Panc1 (cell line): ENCODE measurements around the gene SUGCT. TPM values are rescaled to one million over a fixed set of nuclear protein-coding genes. Genes with fewer than 3 reads are reported as not detected.

Source experiments
- ATAC-seq: fragments of 200-7000 bp; cut with Tn5 transposase; 2 replicates; pipeline ENCODE4 v1.9.1; 2020; ENCODE audit warnings: mild to moderate bottlenecking, moderate library complexity
- BruUV-seq: library from RNA; stranded (reverse); fragments of 400-500 nt; replicated peaks from 2 replicates; lab custom pipeline; 2021; lab: Mats Ljungman, UMichigan
- CTCF ChIA-PET: fragments of 300-600 bp; sonication (Branson Sonifier 250); formaldehyde crosslinking; loops from one replicate; lab custom pipeline; 2022; ENCODE audit warnings: antibody characterized with exemption; lab: Charles Lee
- POLR2A ChIA-PET: fragments of 300-600 bp; sonication (Branson Sonifier 250); formaldehyde crosslinking; loops from one replicate; lab custom pipeline; 2022; ENCODE audit warnings: antibody characterized with exemption; lab: Charles Lee
- DNase-seq: peaks from one replicate; pipeline ENCODE4 v3.0.0-alpha.2; 2010; ENCODE audit warnings: low read depth, low spot score
- H3K27ac ChIP-seq: 2 replicates; pipeline ENCODE4 v1.5.1; 2011; ENCODE audit warnings: mild to moderate bottlenecking, low read length, inconsistent platforms
- H3K27me3 ChIP-seq: fragments of 200-500 bp; sonication (Bioruptor generic); 2 replicates; pipeline ENCODE4 v1.6.0; 2014; ENCODE audit warnings: low read length, inconsistent platforms; ENCODE audit not compliant: control insufficient read depth, insufficient read depth
- H3K36me3 ChIP-seq: fragments of 200-500 bp; sonication (Bioruptor generic); 2 replicates; pipeline ENCODE4 v1.5.1; 2014; ENCODE audit warnings: inconsistent platforms, mild to moderate bottlenecking, low read length, moderate library complexity; ENCODE audit not compliant: control insufficient read depth, insufficient read depth
- H3K4me1 ChIP-seq: 2 replicates; pipeline ENCODE4 v1.5.1; 2011; ENCODE audit warnings: inconsistent platforms, mild to moderate bottlenecking, low read length, moderate library complexity; ENCODE audit not compliant: control insufficient read depth, insufficient read depth
- H3K4me3 ChIP-seq, 2 experiments: 2 replicates each; pipeline ENCODE4 v1.5.1; 2011 to 2012; ENCODE audit warnings: low read depth in 2 of 2, low read length in 2 of 2, mild to moderate bottlenecking in 2 of 2, inconsistent platforms in 1 of 2, moderate library complexity in 1 of 2
- H3K9me3 ChIP-seq: fragments of 200-500 bp; sonication (Bioruptor generic); 2 replicates; pipeline ENCODE4 v1.5.1; 2014; ENCODE audit warnings: low read depth, mild to moderate bottlenecking, inconsistent platforms, low read length, moderate library complexity; ENCODE audit not compliant: control insufficient read depth, insufficient read depth
- POLR2AphosphoS5 ChIP-seq: IDR thresholded peaks from 2 replicates; pipeline ENCODE4 v1.6.1; 2012; ENCODE audit warnings: mild to moderate bottlenecking, low read depth, low read length, moderate library complexity
- REST ChIP-seq, 2 experiments: IDR thresholded peaks; 2 replicates each; pipeline ENCODE4 v1.6.1; 2011 to 2012; ENCODE audit warnings: low read depth in 2 of 2, control low read depth in 1 of 2, low read length in 1 of 2, mild to moderate bottlenecking in 1 of 2, moderate library complexity in 1 of 2; ENCODE audit not compliant: insufficient read depth in 1 of 2
- SIN3A ChIP-seq: IDR thresholded peaks from 2 replicates; pipeline ENCODE4 v1.6.1; 2012; ENCODE audit warnings: low read depth, mild to moderate bottlenecking, low read length, moderate library complexity, borderline replicate concordance; ENCODE audit not compliant: insufficient read depth
- TCF7L2 ChIP-seq: IDR thresholded peaks from 2 replicates; pipeline ENCODE4 v1.6.1; 2011; ENCODE audit warnings: mild to moderate bottlenecking, low read depth, low read length, inconsistent platforms
- in situ Hi-C: cut with HindIII; loops from 2 replicates; pipeline ENCODE4 v1.10.0; 2016; ENCODE audit warnings: low sequenced_read_pairs, low pct_unique_long_range_greater_than_20kb
- intact Hi-C: fragments of 100-400 bp; cut with micrococcal nuclease; formaldehyde crosslinking; loops from one replicate; pipeline ENCODE4 v1.10.0; 2022; ENCODE audit not compliant: unreplicated experiment
- total RNA-seq: library from RNA; stranded (reverse); gene quantifications from one replicate; pipeline ENCODE4 v1.2.1, GENCODE V29; 2021; ENCODE audit not compliant: unreplicated experiment
- TF ChIP-seq, protein P1 (sequence below): fragments of 450-650 bp; IDR thresholded peaks from 2 replicates; pipeline ENCODE4 v1.5.1; 2017; ENCODE audit warnings: mild to moderate bottlenecking

The SUGCT gene
- total RNA-seq, 1 experiment from 2014 or later: 3.1 TPM

GRCh38 chr7:40437498-40437897 is 302.7 kb downstream of the SUGCT start:
- no peak for TF ChIP-seq POLR2AphosphoS5
- TF ChIP-seq SIN3A: no peak
- no peak for TF ChIP-seq TCF7L2
- TF ChIP-seq REST (IDR thresholded peaks at IDR 0.05; ENCODE audit: insufficient read depth in 1 of 2, low read depth in 2 of 2, low read length in 1 of 2): no peak
- TF ChIP-seq, protein P1, sequence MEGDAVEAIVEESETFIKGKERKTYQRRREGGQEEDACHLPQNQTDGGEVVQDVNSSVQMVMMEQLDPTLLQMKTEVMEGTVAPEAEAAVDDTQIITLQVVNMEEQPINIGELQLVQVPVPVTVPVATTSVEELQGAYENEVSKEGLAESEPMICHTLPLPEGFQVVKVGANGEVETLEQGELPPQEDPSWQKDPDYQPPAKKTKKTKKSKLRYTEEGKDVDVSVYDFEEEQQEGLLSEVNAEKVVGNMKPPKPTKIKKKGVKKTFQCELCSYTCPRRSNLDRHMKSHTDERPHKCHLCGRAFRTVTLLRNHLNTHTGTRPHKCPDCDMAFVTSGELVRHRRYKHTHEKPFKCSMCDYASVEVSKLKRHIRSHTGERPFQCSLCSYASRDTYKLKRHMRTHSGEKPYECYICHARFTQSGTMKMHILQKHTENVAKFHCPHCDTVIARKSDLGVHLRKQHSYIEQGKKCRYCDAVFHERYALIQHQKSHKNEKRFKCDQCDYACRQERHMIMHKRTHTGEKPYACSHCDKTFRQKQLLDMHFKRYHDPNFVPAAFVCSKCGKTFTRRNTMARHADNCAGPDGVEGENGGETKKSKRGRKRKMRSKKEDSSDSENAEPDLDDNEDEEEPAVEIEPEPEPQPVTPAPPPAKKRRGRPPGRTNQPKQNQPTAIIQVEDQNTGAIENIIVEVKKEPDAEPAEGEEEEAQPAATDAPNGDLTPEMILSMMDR: no peak
- Histone ChIP-seq H3K36me3 (no peaks in the 10 kb centered on the region), H3K9me3 (peaks cover 12% of the 10 kb centered on the region; the same call in 1 of the 2 replicates), H3K27ac (no peak overlapping the region), H3K27me3 (no peaks in the 10 kb centered on the region), H3K4me3 (no peak overlapping the region), H3K4me1 (no peaks in the 10 kb centered on the region)
- intact Hi-C loops: no loop called here
- ATAC-seq (no peak), DNase-seq (peak; percentile 20)
- ChIA-PET POLR2A (no interaction called here), CTCF (no interaction called here)
- no TSS peak for BruUV-seq
- in situ Hi-C loops: no loop called here

- H3K27me3 ChIP-seq: no peaks in the 10 kb centered on the region
- DNase-seq: no peak
- ATAC-seq: no peak
- intact Hi-C loops: no loop called here
- H3K4me3 ChIP-seq: no peak overlapping the region
- no peaks in the 10 kb centered on the region for H3K4me1 ChIP-seq
- TF ChIP-seq SIN3A (no peak), POLR2AphosphoS5 (no peak), REST (IDR thresholded peaks at IDR 0.05; ENCODE audit: insufficient read depth in 1 of 2, low read depth in 2 of 2, low read length in 1 of 2) (no peak), TCF7L2 (no peak)
- TF ChIP-seq, protein P1: no peak
- ChIA-PET CTCF (no interaction called here), POLR2A (no interaction called here)
- in situ Hi-C loops: no loop called here
- no peaks in the 10 kb centered on the region for H3K36me3 ChIP-seq
- peaks cover 12% of the 10 kb centered on the region; the same call in 1 of the 2 replicates for H3K9me3 ChIP-seq
- no TSS peak for BruUV-seq
- no peak overlapping the region for H3K27ac ChIP-seq
Observed at GRCh38 chr7:40437936-40438634, 303.3 kb downstream of the SUGCT start.
